WI38 (cell line): ENCODE results near the gene SORT1.
"Not testable (repeated sequence)": the region's sequence is repeated elsewhere in the genome, so short reads cannot be mapped to it uniquely, and the experiment has no call there.

Source experiments
- H3K4me3 ChIP-seq: 2 replicates; pipeline ENCODE4 v1.5.1; 2011; ENCODE audit warnings: low read depth, mild to moderate bottlenecking, control low read depth, low read length
- TF ChIP-seq, protein P1 (sequence below): IDR thresholded peaks from 2 replicates; pipeline ENCODE4 v1.5.1; 2012; ENCODE audit warnings: low read depth, mild to moderate bottlenecking, control low read depth, low read length

Gene SORT1

DNA sequence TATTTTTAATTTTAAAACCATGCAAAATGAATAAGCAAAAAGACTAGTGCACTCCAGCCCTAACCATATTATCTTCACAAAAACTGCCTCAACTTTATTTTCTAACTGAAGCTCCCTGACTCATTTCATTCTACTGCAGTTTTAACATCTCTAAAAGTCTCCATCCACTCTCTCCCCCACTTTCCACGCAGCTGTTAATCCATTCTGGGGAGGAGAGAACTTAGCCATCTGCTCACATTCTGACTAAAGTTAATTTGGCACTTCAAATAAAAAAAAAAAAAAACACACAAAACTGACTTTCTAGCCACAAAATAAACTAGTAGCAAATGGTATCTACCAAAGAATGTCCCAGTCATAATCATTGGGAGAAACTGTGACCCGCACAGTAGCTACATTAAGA is 85.5 kb downstream of the SORT1 start:
- H3K4me3 ChIP-seq: no peak overlapping the region
- TF ChIP-seq, protein P1, sequence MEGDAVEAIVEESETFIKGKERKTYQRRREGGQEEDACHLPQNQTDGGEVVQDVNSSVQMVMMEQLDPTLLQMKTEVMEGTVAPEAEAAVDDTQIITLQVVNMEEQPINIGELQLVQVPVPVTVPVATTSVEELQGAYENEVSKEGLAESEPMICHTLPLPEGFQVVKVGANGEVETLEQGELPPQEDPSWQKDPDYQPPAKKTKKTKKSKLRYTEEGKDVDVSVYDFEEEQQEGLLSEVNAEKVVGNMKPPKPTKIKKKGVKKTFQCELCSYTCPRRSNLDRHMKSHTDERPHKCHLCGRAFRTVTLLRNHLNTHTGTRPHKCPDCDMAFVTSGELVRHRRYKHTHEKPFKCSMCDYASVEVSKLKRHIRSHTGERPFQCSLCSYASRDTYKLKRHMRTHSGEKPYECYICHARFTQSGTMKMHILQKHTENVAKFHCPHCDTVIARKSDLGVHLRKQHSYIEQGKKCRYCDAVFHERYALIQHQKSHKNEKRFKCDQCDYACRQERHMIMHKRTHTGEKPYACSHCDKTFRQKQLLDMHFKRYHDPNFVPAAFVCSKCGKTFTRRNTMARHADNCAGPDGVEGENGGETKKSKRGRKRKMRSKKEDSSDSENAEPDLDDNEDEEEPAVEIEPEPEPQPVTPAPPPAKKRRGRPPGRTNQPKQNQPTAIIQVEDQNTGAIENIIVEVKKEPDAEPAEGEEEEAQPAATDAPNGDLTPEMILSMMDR: no peak

DNA sequence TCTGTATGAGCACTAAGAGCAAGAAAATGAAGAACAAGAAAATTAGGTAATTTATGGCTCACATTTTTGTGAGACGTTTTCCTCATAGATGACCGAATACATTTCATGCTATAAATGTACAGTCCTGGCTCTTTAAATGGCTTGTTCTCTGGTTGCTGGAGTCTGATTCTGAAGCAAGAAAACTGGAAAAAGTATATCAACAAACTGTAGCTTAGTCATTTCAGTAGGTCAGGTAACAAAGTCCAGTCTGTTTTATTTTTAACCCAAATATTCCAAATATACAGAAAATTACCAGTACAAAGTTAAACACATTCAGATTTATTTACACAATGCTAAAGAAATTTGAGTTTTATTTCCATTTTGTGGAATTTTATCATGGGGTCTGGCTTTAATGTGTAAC is 88.4 kb downstream of the SORT1 start:
- TF ChIP-seq, protein P1: no peak
- no peak overlapping the region for H3K4me3 ChIP-seq

DNA sequence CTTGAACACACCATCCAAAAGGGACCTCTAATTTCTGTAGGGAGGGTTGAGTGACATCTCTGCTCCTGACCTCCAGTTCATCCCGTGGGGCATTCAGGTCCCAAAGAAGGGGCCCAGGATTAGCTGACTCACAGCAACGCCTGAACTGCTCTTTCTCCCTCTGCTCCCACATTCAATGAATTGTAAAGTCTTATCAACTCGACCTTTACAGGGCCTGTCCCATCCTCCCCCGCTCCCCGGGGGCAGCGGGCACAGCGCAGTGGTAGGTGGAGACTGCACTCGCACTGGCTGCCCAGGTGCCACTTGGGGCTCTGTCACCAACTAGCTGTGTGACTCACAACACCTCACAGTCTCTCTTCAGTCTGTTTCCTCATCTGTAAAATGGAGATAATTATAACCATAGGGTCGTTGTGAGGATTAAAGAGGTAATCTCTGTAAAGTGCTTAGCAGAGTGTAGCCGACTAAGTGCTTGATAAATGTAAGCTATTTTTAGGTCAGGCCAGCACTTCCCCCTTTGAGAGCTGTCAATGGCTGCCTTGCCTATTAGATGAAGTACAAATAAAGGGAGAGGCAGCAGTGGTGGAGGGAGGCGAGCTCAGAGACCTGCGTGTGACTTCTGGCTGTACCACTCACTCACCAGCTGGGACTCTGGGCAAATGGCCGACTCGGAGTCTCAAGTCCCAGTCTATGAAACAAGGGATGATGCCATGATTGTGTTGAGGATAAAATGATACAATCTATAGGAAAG is 90.3 kb downstream of the SORT1 start:
- no peak overlapping the region for H3K4me3 ChIP-seq
- TF ChIP-seq, protein P1: no peak

DNA sequence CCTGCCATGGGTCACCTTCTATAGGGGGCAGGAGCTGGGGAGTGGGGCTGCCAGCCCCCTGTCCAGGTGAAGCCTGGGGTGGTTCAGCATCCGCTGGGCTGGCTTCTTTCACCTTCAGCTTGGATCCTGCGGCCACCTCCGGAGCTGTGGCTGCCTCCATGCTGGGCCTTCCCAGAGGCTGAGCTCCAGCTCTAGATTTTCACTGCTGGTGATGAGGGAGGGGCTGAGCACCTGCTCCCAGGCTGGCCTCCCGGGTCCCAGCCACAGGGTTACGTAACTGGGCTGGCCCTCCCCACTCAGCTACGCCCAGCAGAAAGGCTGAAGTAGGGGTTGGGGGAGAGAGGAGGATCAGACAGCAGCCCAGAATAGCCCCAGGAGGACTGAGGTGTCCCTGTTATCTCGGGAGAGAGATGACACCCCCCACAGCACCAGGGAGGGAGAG is 90.9 kb downstream of the SORT1 start, which contains the start of gene MYBPHL:
Gene MYBPHL (minus strand): TSS at position 180 of the 442 bp plus-strand sequence. CDS start 20 bp downstream, at position 160.
- TF ChIP-seq, protein P1: no peak
- H3K4me3 ChIP-seq: no peak within 1 kb of the TSS

DNA sequence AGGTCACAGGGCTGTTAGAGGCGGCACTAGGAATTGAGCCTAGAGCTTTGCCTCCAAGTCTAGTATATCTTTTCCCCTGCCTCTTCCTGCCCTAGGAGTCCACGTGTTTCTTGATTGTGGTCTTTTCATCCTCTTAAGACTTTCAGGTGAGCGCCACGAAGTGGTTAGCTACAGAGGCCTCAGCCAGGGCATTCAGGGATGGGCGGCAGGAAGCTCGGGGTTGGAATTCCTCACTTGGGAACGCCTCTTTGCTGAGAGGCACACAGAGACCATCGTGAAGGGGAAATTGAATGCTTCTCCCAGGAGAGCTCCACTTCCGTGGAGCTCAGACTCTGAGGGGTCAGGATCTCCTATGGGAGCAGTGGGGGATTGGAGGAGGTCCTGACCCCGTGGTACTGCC is 91.7 kb downstream of the SORT1 start:
- not testable (repeated sequence) for H3K4me3 ChIP-seq

DNA sequence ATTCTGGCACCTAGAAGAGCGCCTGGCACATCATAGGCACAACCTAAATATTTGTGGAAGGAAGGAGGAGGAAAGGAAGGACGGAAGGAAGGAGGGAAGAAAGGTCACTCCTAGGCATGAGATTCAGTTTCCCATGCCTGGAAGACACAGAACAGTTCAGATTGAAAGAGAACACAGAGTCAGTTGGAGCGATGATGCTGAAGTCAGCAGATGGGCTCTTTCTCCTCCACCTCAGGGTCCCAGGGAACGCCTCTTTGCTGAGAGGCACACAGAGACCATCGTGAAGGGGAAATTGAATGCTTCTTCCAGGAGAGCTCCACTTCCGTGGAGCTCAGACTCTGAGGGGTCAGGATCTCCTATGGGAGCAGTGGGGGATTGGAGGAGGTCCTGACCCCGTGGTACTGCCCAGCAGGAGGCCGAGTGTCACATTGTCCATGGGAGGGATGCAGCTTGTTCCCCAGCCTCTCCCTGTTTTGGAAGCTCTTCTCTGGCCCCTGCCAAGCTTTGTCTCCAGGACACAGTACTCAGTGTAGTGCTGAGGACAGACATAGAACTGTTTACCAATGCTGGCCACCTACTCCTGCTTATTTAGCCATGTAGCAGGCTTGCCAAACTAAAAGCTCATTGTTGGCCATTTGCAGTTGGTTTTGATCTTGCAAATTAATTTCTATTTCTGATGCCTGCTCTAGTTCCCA is 93.3 kb downstream of the SORT1 start:
- H3K4me3 ChIP-seq: no peak overlapping the region
- TF ChIP-seq, protein P1: no peak

DNA sequence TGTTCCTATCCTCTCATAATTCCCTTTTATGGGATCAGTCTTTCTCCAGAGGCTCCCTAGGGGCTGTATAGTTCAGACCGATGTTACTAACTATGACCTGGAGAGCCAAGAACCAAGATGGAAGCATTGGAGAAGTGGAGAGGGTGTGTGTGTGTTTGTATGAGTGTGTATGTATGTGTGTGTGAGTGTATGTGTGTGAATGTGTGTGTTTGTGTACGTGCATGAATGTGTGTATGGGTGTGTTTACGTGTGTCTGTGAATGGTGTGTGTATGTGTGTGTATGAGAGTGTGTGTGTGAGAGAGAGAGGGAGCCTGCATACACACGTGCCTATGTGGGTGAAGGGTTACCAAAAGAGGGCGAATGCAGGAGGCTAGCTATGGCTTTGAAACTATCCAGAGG is 95.8 kb downstream of the SORT1 start:
- no peak overlapping the region for H3K4me3 ChIP-seq
- TF ChIP-seq, protein P1: no peak
